K562 (cell line): ENCODE results near the gene ZNF74. TPM values are rescaled to one million over a fixed set of nuclear protein-coding genes. Genes with fewer than 3 reads are reported as not detected.

Source experiments
- CEBPB ChIP-seq: fragments of 450-650 bp; IDR thresholded peaks from 2 replicates; pipeline ENCODE4 v1.6.1; 2016; ENCODE audit warnings: missing genetic modification characterization, missing compliant biosample characterization
- CREM ChIP-seq: IDR thresholded peaks from 2 replicates; pipeline ENCODE4 v1.6.1; 2014; ENCODE audit warnings: antibody characterized with exemption, low read depth
- FOXP1 ChIP-seq: sonication (generic); formaldehyde crosslinking; IDR thresholded peaks from 2 replicates; pipeline ENCODE4 v1.8.0; 2022; ENCODE audit warnings: mild to moderate bottlenecking, missing genetic modification reagents
- KDM2B ChIP-seq: fragments of 250-450 bp; sonication (Bioruptor Pico); IDR thresholded peaks from 2 replicates; pipeline ENCODE4 v1.8.0; 2021; ENCODE audit warnings: mild to moderate bottlenecking, moderate library complexity
- LEF1 ChIP-seq: fragments of 450-650 bp; IDR thresholded peaks from 2 replicates; pipeline ENCODE4 v1.6.1; 2016; ENCODE audit warnings: mild to moderate bottlenecking
- MIER1 ChIP-seq: fragments of 450-650 bp; IDR thresholded peaks from 2 replicates; pipeline ENCODE4 v1.6.1; 2016; ENCODE audit warnings: antibody characterized with exemption, mild to moderate bottlenecking, low read depth
- MTA2 ChIP-seq: fragments of 450-650 bp; IDR thresholded peaks from 2 replicates; pipeline ENCODE4 v1.6.1; 2016; ENCODE audit warnings: low read depth
- MYC ChIP-seq, 2 experiments: fragments of 250-450 bp in 1 of 2; sonication (Bioruptor Pico) in 1 of 2; IDR thresholded peaks; 2 replicates each; pipeline versions ENCODE4 v1.5.1 to v1.6.1; 2012 to 2021; ENCODE audit warnings: low read depth in 2 of 2, borderline replicate concordance in 1 of 2, improper control_type of control experiment in 1 of 2, low read length in 1 of 2, mild to moderate bottlenecking in 1 of 2, moderate library complexity in 1 of 2
- PML ChIP-seq: IDR thresholded peaks from 2 replicates; pipeline ENCODE4 v1.6.1; 2012; ENCODE audit warnings: low read length, inconsistent platforms
- RBM39 ChIP-seq: fragments of 200-400 bp; formaldehyde crosslinking; optimal IDR thresholded peaks from 2 replicates; pipeline ENCODE3; 2018; ENCODE audit warnings: low read depth, low read length
- RHOXF2B ChIP-seq: fragments of 250-450 bp; sonication (Bioruptor Pico); conservative IDR thresholded peaks from 2 replicates; pipeline ENCODE4 v1.5.1; 2021
- ZNF263 ChIP-seq: sonication (generic); formaldehyde crosslinking; IDR thresholded peaks from 2 replicates; pipeline ENCODE4 v1.8.0; 2022; ENCODE audit warnings: mild to moderate bottlenecking, missing genetic modification reagents, borderline replicate concordance
- polyA plus RNA-seq, 8 experiments: library from polyadenylated mRNA; depleted of rRNA in 4 of 8; stranded (reverse) in 5 of 8; unstranded in 3 of 8; fragments of >200 nt; fragmentation: Nextera tagmentation in 2 of 8; fragmentation: Illumina TruSeq in 1 of 8; extraction: Ambion mirVana in 2 of 8; extraction: Trizol in 1 of 8; gene quantifications; 2 replicates each; pipeline versions ENCODE4 v1.2.1 to v1.2.3, GENCODE V29; 2011 to 2014; ENCODE audit warnings: inconsistent platforms in 1 of 8, missing spikeins in 1 of 8
- total RNA-seq, 7 experiments: library from RNA; depleted of rRNA in 6 of 7; stranded (reverse); fragments of >200 nt in 6 of 7; fragmentation: Illumina TruSeq in 2 of 7; extraction: Trizol in 2 of 7; gene quantifications; 2 replicates each; pipeline versions ENCODE4 v1.2.1 to v1.2.3, GENCODE V29; 2011 to 2021; ENCODE audit warnings: low replicate concordance in 1 of 7
- TF ChIP-seq, protein P1 (sequence below): IDR thresholded peaks from 3 replicates; pipeline ENCODE4 v1.6.1; 2011; ENCODE audit warnings: borderline replicate concordance, mild to moderate bottlenecking; ENCODE audit not compliant: insufficient read length, insufficient read depth
- TF ChIP-seq, protein P2 (sequence below), 3 experiments: fragments of 200-800 bp in 1 of 3; fragments of 250-450 bp in 1 of 3; fragments of 450-650 bp in 1 of 3; sonication (Bioruptor Pico) in 1 of 3; sonication (Bioruptor generic) in 1 of 3; formaldehyde crosslinking in 1 of 3; IDR thresholded peaks; 2 replicates each; pipeline versions ENCODE4 v1.6.1 to v1.8.0; 2016 to 2022; ENCODE audit warnings: mild to moderate bottlenecking in 2 of 3, missing genetic modification characterization in 2 of 3, missing compliant biosample characterization in 1 of 3, moderate library complexity in 1 of 3
- TF ChIP-seq, protein P3 (sequence below): fragments of 450-650 bp; IDR thresholded peaks from one replicate; pipeline ENCODE4 v1.6.1; 2018; ENCODE audit warnings: mild to moderate bottlenecking, moderate library complexity; ENCODE audit not compliant: partially characterized antibody

ZNF74 gene
- total and polyA plus RNA-seq, 9 of the 15 experiments (the other 6 are each of a cell fraction or from before 2014, with no cell fraction given), result 2.4 to 53.5 (median 31.5) TPM

DNA sequence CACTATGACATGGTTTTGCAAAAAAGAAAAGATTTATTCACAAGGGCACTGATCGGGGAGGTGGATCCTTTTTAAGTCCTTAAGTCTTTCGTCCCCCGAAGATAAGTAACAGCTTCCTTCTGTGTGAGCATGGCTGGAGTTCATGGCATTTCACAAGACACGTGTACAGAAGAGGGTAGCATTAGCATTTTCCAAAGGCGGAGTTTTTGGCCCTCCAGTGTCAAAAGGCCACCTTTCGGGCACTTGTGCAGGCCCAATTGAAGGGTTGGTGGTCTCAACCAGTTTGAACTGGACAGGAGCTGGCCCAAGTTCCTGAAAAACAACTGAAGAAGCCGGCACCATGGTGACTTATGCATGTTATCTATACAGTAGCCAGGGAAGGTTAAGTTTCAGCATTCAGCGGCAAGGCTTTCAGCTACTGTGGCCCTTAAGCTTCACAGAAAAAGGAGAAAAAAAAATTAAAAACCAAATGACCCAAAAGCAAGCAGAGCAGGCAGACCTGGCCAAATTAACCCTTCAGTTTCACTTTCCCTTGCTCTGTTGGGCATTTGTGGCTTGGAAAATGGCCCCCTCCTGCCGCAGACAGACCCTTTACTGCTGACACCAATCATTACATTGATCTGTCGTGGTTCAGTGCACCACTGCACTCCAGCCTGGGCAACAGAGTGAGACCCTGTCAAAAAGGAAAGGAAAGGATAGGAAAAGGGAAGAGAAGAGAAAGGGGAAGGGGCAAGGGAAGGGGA is 18.7 kb downstream of the ZNF74 start (continued):
- TF ChIP-seq MYC (IDR thresholded peaks at IDR 0.05; ENCODE audit: low read depth, low read length) (peak; percentile 49; the same call in 1 of the 2 replicates), MYC (CRISPR knock-in tag; IDR thresholded peaks at IDR 0.05; ENCODE audit: borderline replicate concordance, low read depth) (peak; percentile 71; the same call in 1 of the 2 replicates), PML (no peak), KDM2B (0 out of 2 replicates have a peak, but pooled peaks have one; percentile 53), CEBPB (tag) (peak; percentile 81), CREM (0 out of 2 replicates have a peak, but pooled peaks have one; percentile 3), MTA2 (no peak), ZNF263 (CRISPR knock-in tag) (peak; percentile 27; the same call in 1 of the 2 replicates), FOXP1 (CRISPR knock-in tag) (peak; percentile 90; the same call in 1 of the 2 replicates), RHOXF2B (CRISPR knock-in tag) (peak; percentile 84; the same call in 1 of the 2 replicates), RBM39 (peak; percentile 49), MIER1 (no peak), LEF1 (peak; percentile 88; the same call in 1 of the 2 replicates)
- TF ChIP-seq, protein P1, sequence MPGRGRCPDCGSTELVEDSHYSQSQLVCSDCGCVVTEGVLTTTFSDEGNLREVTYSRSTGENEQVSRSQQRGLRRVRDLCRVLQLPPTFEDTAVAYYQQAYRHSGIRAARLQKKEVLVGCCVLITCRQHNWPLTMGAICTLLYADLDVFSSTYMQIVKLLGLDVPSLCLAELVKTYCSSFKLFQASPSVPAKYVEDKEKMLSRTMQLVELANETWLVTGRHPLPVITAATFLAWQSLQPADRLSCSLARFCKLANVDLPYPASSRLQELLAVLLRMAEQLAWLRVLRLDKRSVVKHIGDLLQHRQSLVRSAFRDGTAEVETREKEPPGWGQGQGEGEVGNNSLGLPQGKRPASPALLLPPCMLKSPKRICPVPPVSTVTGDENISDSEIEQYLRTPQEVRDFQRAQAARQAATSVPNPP, result no peak
- TF ChIP-seq, protein P2, sequence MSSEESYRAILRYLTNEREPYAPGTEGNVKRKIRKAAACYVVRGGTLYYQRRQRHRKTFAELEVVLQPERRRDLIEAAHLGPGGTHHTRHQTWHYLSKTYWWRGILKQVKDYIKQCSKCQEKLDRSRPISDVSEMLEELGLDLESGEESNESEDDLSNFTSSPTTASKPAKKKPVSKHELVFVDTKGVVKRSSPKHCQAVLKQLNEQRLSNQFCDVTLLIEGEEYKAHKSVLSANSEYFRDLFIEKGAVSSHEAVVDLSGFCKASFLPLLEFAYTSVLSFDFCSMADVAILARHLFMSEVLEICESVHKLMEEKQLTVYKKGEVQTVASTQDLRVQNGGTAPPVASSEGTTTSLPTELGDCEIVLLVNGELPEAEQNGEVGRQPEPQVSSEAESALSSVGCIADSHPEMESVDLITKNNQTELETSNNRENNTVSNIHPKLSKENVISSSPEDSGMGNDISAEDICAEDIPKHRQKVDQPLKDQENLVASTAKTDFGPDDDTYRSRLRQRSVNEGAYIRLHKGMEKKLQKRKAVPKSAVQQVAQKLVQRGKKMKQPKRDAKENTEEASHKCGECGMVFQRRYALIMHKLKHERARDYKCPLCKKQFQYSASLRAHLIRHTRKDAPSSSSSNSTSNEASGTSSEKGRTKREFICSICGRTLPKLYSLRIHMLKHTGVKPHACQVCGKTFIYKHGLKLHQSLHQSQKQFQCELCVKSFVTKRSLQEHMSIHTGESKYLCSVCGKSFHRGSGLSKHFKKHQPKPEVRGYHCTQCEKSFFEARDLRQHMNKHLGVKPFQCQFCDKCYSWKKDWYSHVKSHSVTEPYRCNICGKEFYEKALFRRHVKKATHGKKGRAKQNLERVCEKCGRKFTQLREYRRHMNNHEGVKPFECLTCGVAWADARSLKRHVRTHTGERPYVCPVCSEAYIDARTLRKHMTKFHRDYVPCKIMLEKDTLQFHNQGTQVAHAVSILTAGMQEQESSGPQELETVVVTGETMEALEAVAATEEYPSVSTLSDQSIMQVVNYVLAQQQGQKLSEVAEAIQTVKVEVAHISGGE (CRISPR knock-in tag; IDR thresholded peaks at IDR 0.05), result peak in 2 of 3 experiments; percentile 30 to 59; a peak in 2 of 6 replicates
- TF ChIP-seq, protein P3, sequence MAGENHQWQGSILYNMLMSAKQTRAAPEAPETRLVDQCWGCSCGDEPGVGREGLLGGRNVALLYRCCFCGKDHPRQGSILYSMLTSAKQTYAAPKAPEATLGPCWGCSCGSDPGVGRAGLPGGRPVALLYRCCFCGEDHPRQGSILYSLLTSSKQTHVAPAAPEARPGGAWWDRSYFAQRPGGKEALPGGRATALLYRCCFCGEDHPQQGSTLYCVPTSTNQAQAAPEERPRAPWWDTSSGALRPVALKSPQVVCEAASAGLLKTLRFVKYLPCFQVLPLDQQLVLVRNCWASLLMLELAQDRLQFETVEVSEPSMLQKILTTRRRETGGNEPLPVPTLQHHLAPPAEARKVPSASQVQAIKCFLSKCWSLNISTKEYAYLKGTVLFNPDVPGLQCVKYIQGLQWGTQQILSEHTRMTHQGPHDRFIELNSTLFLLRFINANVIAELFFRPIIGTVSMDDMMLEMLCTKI, result no peak
